HG03469 (cell line): ENCODE measurements around the gene NGFR.
A peak's percentile ranks its signal among the peaks of the same experiment; 100 is the strongest.

Experiments
- ATAC-seq: cut with Tn5 transposase; IDR thresholded peaks from one replicate; pipeline ENCODE4 v1.9.1; 2021; ENCODE audit warnings: mild to moderate bottlenecking, moderate library complexity, moderate number of reproducible peaks; ENCODE audit not compliant: unreplicated experiment

NGFR gene

DNA sequence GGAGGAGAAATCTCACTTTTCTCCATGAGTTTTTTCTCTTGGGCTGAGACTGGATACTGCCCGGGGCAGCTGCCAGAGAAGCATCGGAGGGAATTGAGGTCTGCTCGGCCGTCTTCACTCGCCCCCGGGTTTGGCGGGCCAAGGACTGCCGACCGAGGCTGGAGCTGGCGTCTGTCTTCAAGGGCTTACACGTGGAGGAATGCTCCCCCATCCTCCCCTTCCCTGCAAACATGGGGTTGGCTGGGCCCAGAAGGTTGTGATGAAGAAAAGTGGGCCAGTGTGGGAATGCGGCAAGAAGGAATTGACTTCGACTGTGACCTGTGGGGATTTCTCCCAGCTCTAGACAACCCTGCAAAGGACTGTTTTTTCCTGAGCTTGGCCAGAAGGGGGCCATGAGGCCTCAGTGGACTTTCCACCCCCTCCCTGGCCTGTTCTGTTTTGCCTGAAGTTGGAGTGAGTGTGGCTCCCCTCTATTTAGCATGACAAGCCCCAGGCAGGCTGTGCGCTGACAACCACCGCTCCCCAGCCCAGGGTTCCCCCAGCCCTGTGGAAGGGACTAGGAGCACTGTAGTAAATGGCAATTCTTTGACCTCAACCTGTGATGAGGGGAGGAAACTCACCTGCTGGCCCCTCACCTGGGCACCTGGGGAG is 19.1 kb downstream of the NGFR start:
- ATAC-seq: no peak

DNA sequence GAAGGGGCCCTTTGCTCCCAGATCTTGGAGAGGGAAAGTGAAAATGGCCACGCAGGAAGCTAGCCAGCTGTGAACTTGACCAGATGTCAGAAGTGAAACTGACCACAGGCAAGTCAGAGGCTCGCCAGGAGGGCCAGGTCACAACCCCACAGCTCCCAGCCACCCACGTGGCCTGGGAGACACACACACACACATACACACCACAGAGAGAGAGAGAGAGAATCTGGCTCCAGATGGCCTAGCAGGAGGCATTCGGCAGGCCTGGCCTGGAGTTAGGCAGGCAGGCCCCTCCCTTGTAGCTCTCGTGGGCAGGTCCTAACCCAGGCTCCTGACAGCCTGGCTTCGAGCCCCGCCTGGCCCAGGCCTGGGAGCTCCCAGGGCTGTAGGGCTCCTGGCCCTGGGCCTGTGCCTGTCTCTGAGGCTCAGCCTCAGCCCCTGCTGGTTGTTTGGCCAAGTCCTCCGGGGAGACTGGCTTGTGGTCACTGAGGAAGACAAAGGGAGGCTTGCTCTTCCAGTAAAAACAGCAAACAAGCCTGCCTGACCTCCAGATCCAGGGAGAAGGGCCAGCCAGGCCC is 20.2 kb downstream of the NGFR start:
- peak; percentile 74 for ATAC-seq

- ATAC-seq: no peak
These were observed 21.1 kb downstream of the NGFR start for GRCh38 chr17:49516180-49516579.

GRCh38 chr17:49518346-49519078 is 23.4 kb downstream of the NGFR start:
- no peak for ATAC-seq

DNA sequence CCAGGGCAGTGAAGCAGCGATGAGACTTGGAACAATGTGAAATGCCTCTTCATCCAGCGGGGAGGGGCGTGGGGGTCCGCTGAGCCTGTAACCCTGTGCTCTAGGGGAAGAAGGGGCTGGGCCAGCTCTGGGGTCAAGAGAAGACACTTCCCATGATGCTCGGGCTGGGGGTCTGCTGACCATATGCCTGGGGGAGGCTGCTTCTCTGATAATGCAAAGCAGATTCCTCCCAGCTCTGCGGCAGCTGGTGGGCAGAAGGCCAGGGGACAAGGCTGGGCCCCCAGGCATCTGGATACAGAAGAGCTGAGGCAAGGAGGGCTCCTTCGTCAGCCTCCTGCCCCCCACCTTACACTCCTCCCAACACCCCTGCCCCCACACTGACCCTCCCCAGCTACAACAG is 24.7 kb downstream of the NGFR start:
- ATAC-seq: no peak

DNA sequence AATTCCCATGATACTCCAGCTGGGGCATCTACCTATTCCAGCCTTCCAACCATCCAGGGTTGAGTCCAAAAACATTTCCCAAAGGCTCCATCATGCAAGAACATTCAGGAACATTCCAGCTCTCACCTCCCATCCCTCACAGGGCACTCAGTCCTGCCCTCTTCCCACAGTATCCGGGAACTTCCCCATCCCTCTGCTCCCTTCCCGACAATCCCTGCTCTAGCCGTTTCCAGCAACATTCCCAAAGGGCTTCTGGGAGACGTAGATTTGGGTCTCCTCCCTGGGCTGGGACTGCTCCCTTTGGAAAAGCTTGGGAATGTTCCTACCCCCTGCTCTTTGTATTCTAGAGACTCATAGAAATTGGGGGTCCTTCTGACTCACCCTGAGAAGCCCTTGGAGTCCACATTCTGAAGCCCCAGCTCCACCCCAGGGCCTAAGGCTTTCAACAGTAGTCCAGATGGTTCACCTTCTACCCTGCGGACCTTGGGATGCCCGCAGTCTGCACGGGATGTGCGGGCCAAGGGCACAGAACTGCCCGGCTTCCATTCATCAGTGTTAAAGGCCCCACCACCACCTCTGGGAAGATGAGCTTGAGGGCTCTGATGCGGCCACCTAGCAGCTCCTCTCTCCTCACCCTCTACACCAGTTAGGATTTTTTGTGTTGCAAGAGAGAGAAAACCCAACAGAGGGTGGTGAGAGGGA is 25.4 kb downstream of the NGFR start:
- ATAC-seq: no peak

- no peak for ATAC-seq
These were observed 26.0 kb downstream of the NGFR start for GRCh38 chr17:49521088-49521450.

GRCh38 chr17:49521471-49522356 is 26.6 kb downstream of the NGFR start:
- no peak for ATAC-seq

DNA sequence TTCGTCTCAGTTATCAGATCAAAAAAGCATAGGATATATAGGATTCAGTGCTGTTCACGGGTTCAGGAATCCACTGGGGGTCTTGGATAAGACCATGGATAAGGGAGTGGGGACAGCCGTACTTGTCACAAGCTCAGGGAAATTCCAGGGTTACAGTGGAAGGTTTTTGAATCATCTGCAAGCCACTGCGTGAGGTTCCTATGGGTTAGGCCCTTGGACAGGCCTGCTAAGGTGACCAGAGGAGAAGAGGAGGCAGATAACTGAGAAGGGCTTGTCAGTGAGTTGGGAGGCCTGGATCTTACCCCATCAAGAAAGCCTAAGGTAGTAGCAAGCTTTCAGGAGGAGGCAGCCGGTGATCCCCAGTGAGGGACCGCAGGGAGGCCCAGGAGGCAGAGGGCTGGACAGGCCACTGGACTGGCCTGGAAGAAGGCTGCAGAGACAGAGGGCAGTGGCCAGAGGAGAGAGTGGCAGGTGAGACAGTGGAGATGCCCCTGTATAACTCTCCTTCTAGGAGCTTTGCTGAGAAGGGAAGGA is 27.3 kb downstream of the NGFR start:
- ATAC-seq: no peak

GRCh38 chr17:49523196-49523595 is 28.1 kb downstream of the NGFR start:
- no peak for ATAC-seq

DNA sequence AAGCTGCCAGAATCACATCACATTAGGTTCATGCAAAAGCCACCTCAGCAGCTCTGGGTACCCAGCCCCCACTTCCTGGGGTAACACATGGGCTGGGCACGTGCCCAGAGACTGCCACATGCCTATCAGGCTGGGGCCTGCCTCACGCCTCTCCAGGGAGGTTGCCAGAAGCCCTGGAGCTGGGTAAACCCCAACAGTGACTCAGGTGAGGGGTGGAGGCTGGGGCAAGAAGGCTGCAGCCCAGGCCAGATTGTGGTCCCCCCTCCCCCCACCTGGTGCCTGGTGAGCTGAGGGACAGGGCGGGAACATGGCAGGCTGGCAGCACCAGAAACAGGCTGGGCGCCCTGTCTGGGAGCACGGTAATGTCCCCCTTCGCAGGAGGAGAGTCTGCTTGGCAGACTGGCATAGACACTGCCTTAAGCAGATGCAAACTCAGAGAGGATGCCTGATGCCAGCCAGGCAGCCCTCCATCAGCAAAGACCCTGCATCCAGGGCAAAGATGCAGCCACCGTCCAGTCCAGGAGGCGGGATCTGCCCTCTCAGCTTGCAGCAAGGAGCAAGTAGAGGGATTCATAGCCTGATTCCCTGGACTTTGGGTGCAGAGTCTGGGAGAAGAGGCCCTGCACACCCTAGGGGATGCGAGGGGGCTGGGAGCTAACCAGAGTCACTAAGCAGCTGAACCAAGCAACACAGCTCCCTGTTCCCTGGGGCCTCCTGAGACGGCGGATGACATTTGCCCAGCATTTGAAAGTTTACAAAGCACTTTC is 28.8 kb downstream of the NGFR start:
- ATAC-seq: no peak

GRCh38 chr17:49524473-49525359 is 29.6 kb downstream of the NGFR start:
- no peak for ATAC-seq

GRCh38 chr17:49525831-49526741 is 31.0 kb downstream of the NGFR start:
- no peak for ATAC-seq

DNA sequence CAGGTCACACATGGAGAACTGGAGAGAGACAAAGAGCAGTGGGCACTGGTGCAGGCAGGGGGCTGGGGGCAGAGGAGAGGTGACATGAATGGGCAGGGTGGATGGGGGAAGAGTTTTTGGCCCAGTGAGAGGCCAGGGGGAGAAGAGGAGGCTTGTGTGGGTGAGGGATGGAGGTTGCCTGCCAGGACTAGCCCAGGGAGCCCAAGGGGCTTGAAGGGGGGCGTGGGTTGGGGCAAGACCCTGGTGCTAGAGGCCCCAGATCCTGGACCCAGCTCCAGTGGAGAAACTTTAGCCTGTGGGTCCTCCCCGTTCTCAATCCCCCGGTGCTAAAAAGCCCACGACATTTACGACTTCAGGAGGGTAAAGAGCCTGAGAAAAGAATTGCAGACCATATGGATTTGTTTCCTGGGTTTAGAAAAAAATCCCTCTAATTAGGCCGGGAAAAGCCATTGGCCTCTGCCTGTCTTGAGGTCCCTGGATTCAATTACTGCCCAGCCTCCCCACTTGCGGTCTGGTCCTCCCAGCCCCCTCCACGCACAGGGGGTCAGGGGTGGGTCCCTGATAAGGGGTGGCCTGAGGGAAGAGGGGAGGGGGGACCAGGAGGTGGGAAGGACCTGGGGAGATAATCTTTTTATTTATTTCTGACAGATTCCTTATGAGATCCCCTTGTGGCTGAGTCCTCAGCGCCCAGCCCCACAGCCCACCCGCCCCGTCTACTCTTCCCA is 33.0 kb downstream of the NGFR start:
- no peak for ATAC-seq

DNA sequence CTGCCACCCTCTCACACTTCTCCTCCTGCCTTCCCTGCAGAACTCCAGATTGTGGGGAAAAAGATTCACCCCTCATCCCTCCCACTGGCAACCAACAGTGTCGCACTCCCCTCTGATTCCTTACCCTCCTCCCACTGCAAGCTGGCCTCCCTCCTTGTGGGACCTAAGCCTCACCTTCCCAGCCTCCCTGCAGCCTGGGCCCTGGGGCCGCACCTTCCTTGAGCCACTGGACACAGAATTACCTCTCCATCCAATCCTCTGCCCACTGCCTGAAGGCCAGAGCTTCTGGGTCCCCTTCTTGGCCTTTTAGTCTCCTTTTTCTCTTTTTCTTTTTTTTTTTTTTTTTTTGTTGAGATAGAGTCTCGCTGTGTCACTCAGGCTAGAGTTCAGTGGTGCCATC is 33.9 kb downstream of the NGFR start:
- no peak for ATAC-seq

DNA sequence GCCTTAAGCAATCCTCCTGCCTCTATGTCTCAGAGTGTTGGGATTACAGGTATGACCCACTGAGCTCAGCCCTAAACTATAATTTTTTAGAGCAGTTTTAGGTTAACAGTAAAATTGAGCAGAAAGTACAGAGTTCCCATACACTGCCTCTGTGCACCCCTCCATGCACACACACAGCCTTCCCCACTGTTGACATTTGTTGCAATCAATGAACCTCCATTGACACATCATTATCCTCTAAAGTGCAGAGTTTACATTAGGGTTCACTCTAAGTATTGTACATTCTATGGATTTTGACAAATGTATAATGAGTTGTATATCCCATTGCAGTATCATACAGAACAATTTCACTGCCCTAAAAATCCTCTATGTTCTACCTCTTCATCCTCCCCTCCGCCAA is 35.0 kb downstream of the NGFR start:
- no peak for ATAC-seq

DNA sequence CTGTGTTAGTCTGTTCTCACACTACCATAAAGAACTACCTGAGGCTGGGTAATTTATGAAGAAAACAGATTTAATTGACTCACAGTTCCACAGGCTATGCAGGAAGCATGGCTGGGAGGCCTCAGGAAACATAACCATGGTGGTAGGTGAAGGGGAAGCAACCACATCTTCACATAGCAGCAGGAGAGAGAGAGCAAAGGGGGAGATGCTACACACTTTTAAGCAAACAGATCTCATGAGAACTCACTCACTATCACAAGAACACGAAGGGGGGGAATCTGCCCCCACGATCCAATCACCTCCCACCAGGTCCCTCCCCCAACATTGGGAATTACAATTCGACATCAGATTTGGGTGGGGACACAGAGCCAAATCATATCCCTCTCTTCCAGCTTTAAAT is 48.8 kb downstream of the NGFR start:
- no peak for ATAC-seq
